Astrocyte (in vitro differentiated cells and primary cell): ENCODE measurements around the gene ATL2. TPM values are rescaled to one million over a fixed set of nuclear protein-coding genes. Genes with fewer than 3 reads are reported as not detected.
"Not testable (repeated sequence)": the region's sequence is repeated elsewhere in the genome, so short reads cannot be mapped to it uniquely, and the experiment has no call there.

Experiments used
- DNase-seq: peaks from one replicate; pipeline ENCODE4 v3.0.0-alpha.2; 2010; ENCODE audit warnings: low read depth
- FAIRE-seq: peaks from 2 replicates; lab custom pipeline; 2011; peaks lifted over from hg19 to GRCh38; lab: Jason Lieb, UNC
- H2AFZ ChIP-seq: 2 replicates; pipeline ENCODE4 v1.6.0; 2012; ENCODE audit warnings: low read depth, low read length, inconsistent platforms
- H3K27ac ChIP-seq: 2 replicates; pipeline ENCODE4 v1.5.1; 2011; ENCODE audit warnings: low read depth, low read length, inconsistent platforms
- H3K27me3 ChIP-seq: 2 replicates; pipeline ENCODE4 v1.6.0; 2011; ENCODE audit warnings: low read length, inconsistent platforms; ENCODE audit not compliant: insufficient read depth
- H3K36me3 ChIP-seq: 2 replicates; pipeline ENCODE4 v1.5.1; 2011; ENCODE audit warnings: low read length, inconsistent platforms; ENCODE audit not compliant: insufficient read depth
- H3K4me1 ChIP-seq: 2 replicates; pipeline ENCODE4 v1.5.1; 2011; ENCODE audit warnings: low read length, inconsistent platforms; ENCODE audit not compliant: insufficient read depth
- H3K4me2 ChIP-seq: 2 replicates; pipeline ENCODE4 v1.6.0; 2012; ENCODE audit warnings: low read length, inconsistent platforms
- H3K4me3 ChIP-seq: 2 replicates; pipeline ENCODE4 v1.5.1; 2011; ENCODE audit warnings: low read depth, mild to moderate bottlenecking, low read length, inconsistent platforms; ENCODE audit not compliant: insufficient read depth
- H3K79me2 ChIP-seq: 2 replicates; pipeline ENCODE4 v1.6.0; 2012; ENCODE audit warnings: mild to moderate bottlenecking, low read length, inconsistent platforms; ENCODE audit not compliant: insufficient read depth
- H3K9ac ChIP-seq: 2 replicates; pipeline ENCODE4 v1.6.0; 2012; ENCODE audit warnings: mild to moderate bottlenecking, low read length, inconsistent platforms
- H3K9me3 ChIP-seq: 2 replicates; pipeline ENCODE4 v1.5.1; 2012; ENCODE audit warnings: low read depth, mild to moderate bottlenecking, low read length, inconsistent platforms; ENCODE audit not compliant: insufficient read depth
- H4K20me1 ChIP-seq: 2 replicates; pipeline ENCODE4 v1.6.0; 2012; ENCODE audit warnings: low read length, inconsistent platforms; ENCODE audit not compliant: insufficient read depth
- H3K27ac Mint-ChIP-seq: one replicate; pipeline ENCODE4 v1.8.0; 2021; ENCODE audit warnings: mild to moderate bottlenecking, mixed read lengths; ENCODE audit not compliant: unreplicated experiment
- H3K27me3 Mint-ChIP-seq: one replicate; pipeline ENCODE4 v1.8.0; 2021; ENCODE audit warnings: low read depth, mixed read lengths; ENCODE audit not compliant: unreplicated experiment
- H3K36me3 Mint-ChIP-seq: one replicate; pipeline ENCODE4 v1.8.0; 2021; ENCODE audit warnings: low read depth, mixed read lengths; ENCODE audit not compliant: unreplicated experiment
- H3K4me1 Mint-ChIP-seq: one replicate; pipeline ENCODE4 v1.8.0; 2021; ENCODE audit warnings: low read depth, mixed read lengths; ENCODE audit not compliant: unreplicated experiment
- H3K4me3 Mint-ChIP-seq: one replicate; pipeline ENCODE4 v1.8.0; 2021; ENCODE audit warnings: mild to moderate bottlenecking, moderate library complexity, mixed read lengths; ENCODE audit not compliant: unreplicated experiment
- H3K9me3 Mint-ChIP-seq: one replicate; pipeline ENCODE4 v1.8.0; 2021; ENCODE audit warnings: mild to moderate bottlenecking, mixed read lengths; ENCODE audit not compliant: unreplicated experiment
- CTCF ChIP-seq: IDR thresholded peaks from 2 replicates; pipeline ENCODE4 v1.5.1; 2011; ENCODE audit warnings: low read depth, mild to moderate bottlenecking, inconsistent platforms, low read length, moderate library complexity; ENCODE audit not compliant: insufficient read depth
- EZH2 ChIP-seq: IDR thresholded peaks from 2 replicates; pipeline ENCODE4 v1.6.1; 2012; ENCODE audit warnings: mild to moderate bottlenecking, low read length, inconsistent platforms; ENCODE audit not compliant: insufficient read depth
- total RNA-seq: library from RNA; stranded (reverse); gene quantifications from 2 replicates; pipeline ENCODE4 v1.2.1, GENCODE V29; 2021

ATL2 gene
- total RNA-seq, 1 donor from 2014 or later: 34.9 TPM

GRCh38 chr2:38415728-38416291 is 38.7 kb upstream of the ATL2 start:
- Histone ChIP-seq H3K4me1 (no peaks in the 10 kb centered on the region), H3K9ac (no peak overlapping the region), H3K4me2 (no peak overlapping the region), H3K36me3 (no peaks in the 10 kb centered on the region), H4K20me1 (no peaks in the 10 kb centered on the region), H3K27me3 (peaks cover 16% of the 10 kb centered on the region), H3K27ac (no peak overlapping the region), H3K4me3 (no peak overlapping the region), H3K9me3 (peaks cover 2% of the 10 kb centered on the region), H2AFZ (no peak overlapping the region), H3K79me2 (no peaks in the 10 kb centered on the region)
- Mint-ChIP-seq H3K4me3 (no peak overlapping the region), H3K36me3 (no peaks in the 10 kb centered on the region), H3K27ac (no peak overlapping the region), H3K27me3 (peaks cover 24% of the 10 kb centered on the region), H3K4me1 (no peaks in the 10 kb centered on the region), H3K9me3 (peaks cover 14% of the 10 kb centered on the region)
- TF ChIP-seq EZH2 (no peak), CTCF (no peak)
- DNase-seq (no peak), FAIRE-seq (no peak)

DNA sequence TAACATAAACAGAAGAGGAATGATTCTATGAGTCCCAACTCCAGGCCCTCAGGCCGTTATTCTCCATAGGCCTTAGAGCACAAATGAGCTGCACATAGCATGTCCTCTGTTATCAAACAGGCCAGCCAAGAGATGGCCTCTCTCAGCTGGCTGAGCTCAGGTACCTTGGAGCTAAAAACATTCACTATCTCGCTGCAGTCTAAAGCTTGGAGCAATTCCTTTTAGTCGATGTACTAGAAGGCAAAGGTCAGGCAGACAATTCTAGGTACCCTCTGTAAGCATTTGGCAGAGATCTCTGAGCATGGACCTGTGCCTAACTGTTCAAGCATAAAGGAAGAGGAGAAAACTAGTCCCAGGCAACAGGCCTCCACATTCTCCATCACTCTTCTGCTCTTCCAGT is 38.0 kb upstream of the ATL2 start:
- Mint-ChIP-seq H3K27me3 (peaks cover 24% of the 10 kb centered on the region), H3K36me3 (no peaks in the 10 kb centered on the region), H3K27ac (no peak overlapping the region), H3K4me3 (no peak overlapping the region), H3K4me1 (no peaks in the 10 kb centered on the region), H3K9me3 (peaks cover 14% of the 10 kb centered on the region)
- H2AFZ ChIP-seq: no peak overlapping the region
- H4K20me1 ChIP-seq: no peaks in the 10 kb centered on the region
- no peaks in the 10 kb centered on the region for H3K36me3 ChIP-seq
- no peaks in the 10 kb centered on the region for H3K79me2 ChIP-seq
- no peaks in the 10 kb centered on the region for H3K4me1 ChIP-seq
- H3K4me3 ChIP-seq: no peak overlapping the region
- FAIRE-seq (no peak), DNase-seq (no peak)
- H3K4me2 ChIP-seq: no peak overlapping the region
- TF ChIP-seq CTCF: no peak
- no peak for TF ChIP-seq EZH2
- H3K9me3 ChIP-seq: peaks cover 2% of the 10 kb centered on the region
- H3K27me3 ChIP-seq: peaks cover 15% of the 10 kb centered on the region
- H3K27ac ChIP-seq: no peak overlapping the region
- H3K9ac ChIP-seq: no peak overlapping the region

DNA sequence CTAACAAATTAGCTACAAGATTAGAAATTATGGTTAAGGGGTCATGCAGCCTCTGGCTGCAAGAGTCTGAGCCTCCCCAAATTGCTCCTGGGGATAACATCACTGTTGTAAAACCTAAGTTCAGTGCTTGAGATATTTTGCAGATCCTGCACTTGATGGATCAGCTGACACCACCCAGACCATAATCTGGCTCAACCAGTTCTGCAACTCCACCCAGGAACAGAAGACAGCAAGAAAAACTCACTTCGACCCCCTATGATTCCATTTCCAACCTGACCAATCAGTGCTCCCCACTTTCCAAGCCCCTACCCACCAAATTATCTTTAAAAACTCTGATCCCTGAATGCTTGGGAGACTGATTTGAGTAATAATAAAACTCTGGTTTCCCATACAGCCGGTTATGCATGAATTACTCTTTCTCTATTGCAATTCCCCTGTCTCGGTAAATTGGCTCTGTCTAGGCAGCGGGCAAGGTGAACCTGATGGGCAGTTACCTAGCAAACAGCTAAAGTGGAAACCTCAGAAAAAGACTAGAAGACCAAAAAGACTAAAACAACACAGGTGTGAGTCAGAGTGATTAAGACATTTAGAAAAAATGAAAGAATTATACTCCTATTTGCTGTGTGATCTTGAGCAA is 35.3 kb upstream of the ATL2 start:
- H3K36me3 ChIP-seq, H3K79me2 ChIP-seq, H3K4me1 Mint-ChIP-seq, H3K36me3 Mint-ChIP-seq, H3K27me3 ChIP-seq, DNase-seq, H3K27ac ChIP-seq, H2AFZ ChIP-seq, H3K4me1 ChIP-seq, H3K4me3 Mint-ChIP-seq, H4K20me1 ChIP-seq, H3K9me3 ChIP-seq, H3K4me2 ChIP-seq, H3K4me3 ChIP-seq, H3K9ac ChIP-seq, FAIRE-seq: not testable (repeated sequence)
- Mint-ChIP-seq H3K9me3 (peaks cover 14% of the 10 kb centered on the region), H3K27me3 (peaks cover 14% of the 10 kb centered on the region), H3K27ac (peak overlapping the region; percentile 80)
